GM21360 (cell line): ENCODE data around the gene MATR3.
"Not testable (repeated sequence)": the region's sequence is repeated elsewhere in the genome, so short reads cannot be mapped to it uniquely, and the experiment has no call there.

Experiments used
- ATAC-seq: cut with Tn5 transposase; IDR thresholded peaks from one replicate; pipeline ENCODE4 v1.9.1; 2021; ENCODE audit warnings: mild to moderate bottlenecking, moderate library complexity; ENCODE audit not compliant: unreplicated experiment

The MATR3 gene

DNA sequence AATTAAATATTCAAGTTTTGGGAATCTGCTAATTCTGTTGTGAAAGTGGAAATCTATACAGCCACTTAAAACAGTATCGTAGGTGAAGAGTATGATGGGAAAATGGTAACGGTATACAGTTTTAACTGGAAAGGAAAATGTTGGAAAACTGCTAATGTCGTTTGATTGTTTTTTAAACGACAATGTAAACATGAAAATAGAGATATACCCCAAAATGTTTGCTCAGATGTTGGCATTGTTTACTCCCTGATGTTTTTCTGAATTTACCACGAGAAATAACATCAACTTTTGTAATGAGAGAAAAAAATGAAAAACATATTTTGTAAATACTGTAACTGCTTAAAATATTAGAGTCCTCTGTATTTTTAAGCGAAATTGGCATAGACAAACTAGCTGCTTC, 2.7 kb downstream of the MATR3 start:
- ATAC-seq: no peak

DNA sequence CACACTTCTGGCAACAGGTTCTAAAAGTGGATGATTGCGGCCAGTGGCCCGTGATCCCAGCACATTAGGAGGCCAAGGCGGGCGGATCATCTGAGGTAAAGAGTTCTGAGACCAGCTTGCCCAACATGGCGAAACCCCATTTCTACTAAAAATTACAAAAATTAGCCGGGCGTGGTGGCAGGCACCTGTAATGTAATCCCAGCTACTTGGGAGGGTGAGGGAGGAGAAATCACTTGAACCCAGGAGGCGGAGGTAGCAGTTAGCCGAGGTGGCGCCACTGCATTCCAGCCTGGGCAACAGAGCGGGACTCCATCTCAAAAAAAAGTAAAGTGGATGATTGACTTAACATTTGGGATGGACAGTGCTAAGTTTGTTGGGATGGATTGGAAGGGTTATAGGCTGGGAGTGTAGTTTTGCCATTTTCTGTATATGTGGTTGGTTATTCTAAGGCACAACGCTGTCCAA, 3.4 kb downstream of the MATR3 start:
- ATAC-seq: no peak

DNA sequence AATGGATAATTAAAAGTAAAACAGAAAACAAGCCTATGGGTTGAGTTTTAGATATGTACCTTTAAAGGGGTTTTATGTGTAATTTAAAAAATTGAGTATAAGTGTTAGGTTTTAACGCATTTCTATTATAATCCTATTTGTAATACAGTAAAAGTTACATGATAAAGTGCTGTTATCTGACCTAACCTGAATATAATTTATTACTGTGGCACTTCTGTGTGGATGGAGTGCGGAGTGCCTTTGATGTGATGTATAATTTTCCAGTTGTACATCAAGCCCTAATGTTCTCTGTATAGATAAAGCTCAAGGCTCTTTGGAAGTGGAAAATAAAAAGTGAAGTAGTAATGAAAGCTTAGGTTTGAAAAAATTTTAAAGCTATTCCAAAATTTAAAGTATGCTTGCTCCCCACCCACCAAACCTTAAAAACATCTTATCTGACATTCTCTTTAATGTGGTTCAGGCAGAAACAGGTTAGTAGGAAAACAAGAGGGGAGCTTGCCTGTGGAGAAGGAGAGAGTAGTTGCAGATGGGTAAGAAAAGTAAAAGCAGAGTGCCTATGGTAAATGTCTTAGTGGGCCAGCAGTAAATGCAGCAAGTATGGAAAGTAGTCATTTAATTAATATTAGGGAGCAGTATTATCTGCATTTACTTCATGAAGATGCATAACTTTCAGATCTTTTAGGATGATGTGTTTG, 4.0 kb downstream of the MATR3 start:
- no peak for ATAC-seq

DNA sequence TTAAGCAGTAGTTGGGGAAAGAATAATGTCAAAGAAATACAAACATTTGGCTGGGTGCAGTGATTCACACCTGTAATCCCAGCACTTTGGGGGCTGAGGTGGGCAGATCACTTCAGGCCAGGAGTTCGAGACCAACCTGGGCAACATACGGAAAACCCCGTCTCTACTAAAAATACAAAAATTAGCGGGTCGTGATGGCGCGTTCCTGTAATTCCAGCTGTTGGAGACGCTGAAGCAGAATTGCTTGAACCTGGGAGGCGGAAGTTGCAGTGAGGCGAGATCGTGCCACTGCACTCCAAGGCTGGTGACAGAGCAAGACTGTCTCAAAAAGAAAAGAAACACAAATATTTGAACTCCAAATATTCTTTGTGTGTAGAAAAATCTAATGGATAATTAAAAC, 4.7 kb downstream of the MATR3 start:
- no peak for ATAC-seq

DNA sequence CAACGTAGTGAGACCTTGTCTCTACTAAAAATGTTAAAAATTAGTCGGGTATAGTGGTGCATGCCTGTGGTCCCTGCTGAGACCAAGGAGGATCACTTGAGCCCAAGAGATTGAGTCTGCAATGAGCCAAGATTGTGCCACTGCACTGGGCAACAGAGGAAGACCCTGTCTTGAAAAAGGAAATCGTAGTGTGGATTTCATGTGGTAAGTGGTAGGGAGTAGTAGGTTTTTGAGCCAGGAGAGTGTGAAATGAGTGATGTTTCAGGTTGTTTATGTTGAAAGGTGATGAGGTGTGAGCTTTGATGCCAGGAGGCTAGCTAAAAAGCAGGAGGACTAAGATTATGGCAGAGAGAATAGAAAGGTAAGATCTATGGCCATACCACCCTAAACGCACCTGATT, 5.9 kb downstream of the MATR3 start:
- ATAC-seq: no peak

DNA sequence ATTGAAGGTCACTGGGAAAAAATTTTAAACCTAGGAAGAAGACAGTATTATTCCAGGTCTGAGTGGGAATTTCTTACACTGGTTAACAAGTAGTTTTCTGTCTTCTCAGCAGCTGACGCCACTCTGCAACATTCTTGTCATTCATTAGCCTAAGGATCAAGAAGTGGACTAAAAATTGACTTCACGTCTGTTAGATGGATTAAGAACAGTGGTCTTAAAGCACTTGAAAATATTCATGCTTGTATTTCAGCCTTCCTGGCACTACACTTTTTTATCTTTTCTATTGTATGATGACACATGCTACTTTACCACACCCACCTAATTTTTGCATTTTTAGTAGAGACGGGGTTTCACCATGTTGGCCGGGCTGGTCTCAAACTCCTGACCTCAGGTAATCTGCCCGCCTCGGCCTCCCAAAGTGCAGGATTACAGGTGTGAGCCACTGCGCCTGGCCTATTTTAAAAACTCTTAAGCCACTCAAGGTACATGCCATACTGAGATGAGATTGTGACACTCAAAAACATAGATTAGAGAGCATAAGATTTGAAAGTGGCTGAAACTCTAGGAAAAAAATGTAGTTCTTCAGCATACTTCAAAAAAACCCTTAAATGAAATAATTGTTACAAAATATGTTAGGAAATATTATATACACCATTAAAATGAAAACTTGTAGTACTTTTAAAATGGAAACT, 8.4 kb downstream of the MATR3 start:
- no peak for ATAC-seq

DNA sequence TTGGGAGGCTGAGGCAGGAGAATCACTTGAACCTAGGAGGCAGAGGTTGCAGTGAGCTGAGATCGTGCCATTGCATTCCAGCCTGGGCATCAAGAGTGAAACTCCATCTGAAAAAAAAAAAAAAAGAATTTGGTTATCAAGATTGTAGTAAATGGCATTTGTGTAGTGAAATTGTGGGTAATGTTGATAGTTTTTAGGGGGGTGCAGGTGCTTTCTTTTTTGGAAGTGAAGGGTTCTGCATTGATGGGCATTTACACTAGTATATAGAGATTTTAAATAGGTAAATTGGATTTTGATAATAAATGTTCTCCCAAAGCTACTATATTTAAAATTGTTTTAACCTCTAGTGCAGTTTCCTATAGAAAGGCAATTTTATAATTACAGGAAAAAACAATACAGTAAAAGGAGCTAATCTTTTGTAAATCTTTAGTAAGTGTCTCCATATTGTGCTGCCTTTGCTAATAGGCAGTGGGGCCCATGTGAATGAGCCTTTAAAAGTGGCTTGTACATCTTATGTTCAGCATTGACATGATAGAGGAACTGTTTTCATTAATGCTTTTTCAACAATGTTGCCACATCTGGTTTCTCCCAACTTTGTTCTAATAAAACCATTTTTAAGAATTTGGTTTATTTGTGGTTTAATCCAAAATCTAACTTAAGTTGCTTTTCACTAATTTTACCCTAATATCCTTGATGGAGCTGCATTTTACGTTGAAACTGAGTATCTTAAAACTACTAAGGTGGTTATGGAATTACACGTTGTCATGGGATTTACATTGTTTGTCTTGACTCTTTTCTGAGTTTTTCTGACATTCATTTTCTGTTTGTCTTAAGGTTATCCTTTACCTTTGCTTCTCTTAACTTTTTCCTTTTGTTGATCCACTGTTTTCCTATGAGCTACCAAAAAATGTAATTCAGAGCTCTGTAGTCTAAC, 11.1 kb downstream of the MATR3 start:
- ATAC-seq: no peak

DNA sequence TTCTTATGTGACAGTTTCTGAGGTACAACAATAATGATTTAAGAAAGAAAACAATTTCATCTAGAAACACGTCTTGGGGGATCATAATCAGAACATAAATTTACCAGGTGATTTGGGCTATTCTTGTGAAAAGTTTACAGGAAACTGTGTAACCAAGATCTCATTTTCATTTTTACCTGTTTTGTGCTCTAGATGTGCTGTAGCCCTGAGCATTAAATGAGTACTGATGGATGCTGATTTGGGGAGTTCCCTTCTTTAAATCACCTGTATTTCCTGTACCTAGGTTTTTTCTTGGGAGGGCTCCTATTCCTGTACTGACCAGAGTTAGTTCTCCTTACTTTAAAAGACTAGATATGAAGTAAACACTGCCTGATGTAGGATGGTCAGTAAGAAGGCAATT, 12.7 kb downstream of the MATR3 start:
- no peak for ATAC-seq

DNA sequence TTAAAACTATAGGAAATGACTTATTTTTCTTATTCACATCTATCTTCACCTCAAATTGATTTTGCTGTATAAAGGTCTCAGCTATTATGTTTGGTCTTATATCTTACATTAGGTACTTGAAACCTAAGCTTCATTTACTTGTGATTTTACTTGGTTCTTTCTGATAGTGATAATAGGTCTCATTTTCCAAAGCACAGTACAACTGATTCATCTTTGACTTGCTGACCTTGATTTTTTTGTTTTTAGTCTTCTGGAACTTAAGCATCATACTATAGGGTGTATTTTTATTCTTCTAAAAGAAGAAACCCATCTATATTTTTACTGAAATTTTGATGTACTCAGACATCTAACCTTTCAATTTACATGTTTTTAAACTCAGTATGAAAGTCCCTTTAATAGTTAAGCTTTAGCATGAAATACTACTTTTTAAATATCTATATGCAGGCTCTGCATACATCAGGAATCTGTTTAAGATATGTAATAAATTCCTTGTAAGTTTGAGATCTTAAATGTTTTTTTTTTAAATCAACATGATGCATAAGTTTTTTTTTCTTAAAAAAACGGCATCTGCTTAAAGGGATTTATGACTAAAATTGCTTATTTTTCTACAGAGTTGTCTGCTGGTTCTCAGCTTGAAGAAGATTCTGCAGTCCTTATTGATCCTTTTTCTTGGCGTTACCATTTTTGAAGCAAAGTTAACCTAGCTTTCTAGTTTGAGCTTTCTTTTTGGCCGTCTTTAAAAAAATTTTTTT, 13.3 kb downstream of the MATR3 start:
- no peak for ATAC-seq

DNA sequence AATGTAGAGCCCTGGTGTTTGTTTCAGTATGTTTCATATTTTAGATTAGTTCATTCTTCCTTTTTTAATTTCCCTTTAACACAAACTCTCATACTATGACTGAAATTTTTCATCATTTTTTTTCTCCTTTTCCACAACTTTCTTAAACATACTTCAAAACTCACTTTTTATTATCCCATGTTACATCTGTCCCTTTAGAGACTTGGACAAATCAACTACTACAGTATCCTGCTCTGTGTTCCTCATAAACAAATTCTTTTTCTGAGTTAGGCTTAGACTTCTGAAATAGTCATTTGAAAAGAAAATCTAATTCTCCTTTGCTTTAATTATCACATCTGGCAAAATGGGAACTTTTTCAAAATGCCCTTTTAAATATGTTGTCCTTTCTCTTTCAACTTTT, 15.3 kb downstream of the MATR3 start:
- ATAC-seq: no peak

DNA sequence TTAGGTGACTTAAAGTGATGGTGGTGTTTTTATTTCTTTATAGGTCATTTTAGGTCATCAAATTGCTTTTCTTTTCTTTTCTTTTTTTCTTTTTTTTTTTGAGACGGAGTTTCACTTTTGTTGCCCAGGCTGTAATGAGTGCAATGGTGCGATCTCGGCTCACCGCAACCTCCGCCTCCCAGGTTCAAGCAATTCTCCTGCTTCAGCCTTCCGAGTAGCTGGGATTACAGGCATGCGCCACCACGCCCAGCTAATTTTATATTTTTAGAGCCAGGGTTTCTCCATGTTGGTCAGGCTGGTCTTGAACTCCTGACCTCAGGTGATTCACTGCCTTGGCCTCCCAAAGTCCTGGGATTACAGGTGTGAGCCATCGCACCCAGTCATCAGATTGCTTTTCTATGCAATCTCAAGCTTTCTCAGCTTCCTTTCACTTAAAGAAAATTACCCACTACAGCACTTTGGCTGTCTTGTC, 17.2 kb downstream of the MATR3 start:
- ATAC-seq: not testable (repeated sequence)

DNA sequence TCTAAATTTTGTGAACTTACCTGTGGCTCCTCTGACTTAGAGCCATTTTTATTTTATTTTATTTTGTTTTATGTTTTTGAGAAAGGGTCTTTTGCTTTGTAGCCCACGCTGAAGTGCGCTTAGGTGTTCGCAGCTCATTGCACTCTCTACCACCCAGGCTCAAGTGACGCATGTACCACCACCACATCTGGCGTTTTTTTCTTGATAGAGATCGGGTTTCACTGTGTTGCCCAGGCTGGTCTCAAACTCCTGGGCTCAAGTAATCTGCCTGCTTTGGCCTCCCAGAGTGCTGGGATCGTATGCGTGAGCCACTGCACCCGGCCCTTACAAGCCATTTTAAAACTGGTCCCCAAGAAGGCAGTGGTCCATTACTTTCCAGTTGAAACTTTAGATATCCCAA, 18.5 kb downstream of the MATR3 start:
- ATAC-seq: no peak

DNA sequence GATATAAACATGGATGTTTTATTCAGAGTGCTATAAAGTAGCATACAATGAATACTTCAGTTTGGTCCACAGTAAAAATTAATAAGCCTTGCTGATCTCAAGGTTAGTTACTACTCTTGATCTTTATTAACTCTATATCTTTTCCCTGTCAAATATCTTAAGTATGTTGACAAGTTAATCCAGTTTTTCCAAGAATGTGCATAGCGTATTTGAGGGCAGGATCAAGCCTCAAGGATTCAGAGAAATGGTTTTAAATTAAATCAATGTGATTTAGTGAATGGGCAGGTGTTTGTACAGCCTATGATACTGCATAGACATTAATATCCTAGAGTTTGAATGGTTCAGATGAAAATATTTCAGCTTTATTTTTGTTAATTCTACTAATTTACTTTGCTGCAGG, 20.7 kb downstream of the MATR3 start:
- no peak for ATAC-seq

DNA sequence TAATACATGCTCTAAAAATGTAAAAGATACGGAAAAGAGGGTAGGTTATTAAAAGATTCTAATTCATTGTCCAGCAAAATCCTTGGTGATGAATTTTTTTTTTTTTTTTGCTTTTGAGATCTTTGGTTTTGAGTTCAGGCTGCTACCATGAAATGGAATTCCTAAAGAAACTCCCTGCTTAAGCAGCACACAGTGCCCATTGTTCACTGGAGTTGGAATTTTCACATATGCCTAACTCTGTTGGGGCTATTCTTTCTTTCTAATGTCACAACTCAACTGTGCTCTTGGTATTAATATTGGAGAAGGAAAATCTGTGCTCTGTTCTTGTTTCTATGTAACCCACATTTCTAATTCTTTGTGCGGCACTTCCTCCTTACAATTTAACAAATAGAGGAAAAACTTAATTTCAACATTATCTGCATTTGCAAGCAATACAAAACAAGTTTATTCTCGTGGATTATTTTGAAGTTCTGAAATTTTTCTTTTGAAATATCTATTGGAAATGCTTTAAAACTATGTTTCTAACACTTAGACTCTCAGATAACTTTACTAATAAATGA, 21.6 kb downstream of the MATR3 start:
- ATAC-seq: no peak

DNA sequence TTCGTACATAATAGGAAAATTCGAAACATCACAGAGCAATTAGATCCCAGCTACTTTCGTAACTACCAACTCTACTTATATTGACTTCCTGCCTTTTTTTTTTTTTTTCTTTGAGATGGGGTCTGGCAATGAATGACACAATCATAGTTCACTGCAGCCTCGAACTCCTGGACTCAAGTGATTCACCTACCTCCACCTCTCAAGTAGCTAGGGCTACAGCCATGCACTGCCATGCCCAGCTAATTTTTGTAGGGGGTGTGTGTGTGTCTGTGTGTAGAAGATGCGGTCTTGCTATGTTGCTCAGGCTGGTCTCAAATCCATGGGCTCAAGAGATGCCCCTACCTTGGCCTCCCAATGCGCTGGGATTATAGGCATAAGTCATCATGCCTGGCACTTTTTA, 42.3 kb downstream of the MATR3 start:
- ATAC-seq: no peak

DNA sequence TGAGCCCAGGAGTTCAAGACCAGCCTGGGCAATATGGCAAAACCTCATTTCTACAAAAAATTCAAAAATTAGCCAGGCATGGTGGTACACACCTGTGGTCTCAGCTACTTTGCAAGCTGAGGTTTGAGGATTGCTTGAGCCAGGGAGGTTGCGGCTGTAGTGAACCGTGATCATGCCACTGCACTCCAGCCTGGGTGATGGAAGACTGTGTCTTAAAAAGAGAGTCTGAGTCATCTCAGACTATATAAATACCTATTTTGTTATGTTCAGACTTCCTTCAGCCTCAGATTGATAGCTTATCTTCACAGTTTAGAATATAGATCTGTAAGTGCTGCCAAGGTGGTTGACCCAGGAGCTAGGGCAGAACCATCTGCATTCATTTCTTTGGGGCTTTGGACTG, 46.5 kb downstream of the MATR3 start:
- no peak for ATAC-seq

DNA sequence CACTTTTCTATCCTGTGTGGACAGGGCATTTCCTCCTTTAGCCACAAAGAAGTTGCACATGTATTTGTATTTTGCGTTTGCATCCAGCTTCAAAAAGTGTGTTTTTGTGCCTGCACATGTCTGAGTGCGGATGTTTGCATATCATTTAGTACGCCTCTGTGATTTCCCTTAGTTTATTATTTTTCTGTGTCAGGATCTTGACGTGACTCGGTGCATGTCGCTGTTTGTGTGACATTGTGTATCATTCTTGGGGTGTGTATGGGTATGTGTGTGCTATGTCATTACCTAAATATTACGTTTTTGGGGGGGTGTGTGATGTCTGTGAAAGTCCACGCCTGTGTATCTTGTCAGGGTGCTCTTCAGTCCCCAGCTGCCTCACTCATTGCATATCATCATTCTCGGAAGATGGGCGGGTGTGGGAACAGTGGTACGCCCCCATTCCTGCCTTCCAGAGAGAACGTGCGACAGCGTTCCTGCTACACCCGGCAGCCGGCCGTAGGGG, 47.7 kb downstream of the MATR3 start:
- ATAC-seq: no peak

DNA sequence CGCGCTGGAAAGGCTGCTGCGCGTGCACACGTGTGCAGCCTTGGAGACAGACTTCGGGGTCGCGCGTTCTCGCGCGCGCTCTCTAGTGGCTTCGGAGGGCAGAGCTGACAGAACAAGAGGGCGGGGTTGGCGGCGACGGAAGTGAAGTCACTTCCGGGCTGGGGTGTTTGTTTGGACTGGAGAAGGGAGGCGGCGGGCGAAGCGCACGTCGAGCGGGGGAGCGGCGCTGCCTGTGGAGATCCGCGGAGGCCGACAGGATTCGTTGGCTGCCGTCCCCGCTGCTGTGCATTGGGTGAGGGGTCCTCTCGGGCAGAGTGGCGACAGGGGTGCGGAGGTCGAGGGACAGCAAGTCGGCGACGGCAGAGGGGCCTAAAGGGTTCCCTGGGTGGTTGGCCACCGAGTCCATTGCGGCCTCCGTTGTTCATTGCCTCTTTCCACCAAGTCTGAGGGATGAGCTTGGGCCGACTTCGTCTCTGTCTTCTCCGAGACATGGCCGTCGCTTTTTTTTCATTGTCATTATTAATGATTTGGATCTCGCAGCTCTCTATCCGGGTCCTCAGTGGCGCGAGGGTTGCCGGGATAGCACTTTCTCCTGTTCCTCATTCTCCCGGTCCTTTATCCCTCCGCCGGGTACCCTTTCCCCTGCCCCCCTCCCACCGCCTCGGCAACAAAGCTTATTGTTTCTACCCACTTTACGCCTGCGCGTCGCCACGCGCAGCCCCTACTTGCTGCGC, 48.3 kb downstream of the MATR3 start, which contains the start of gene PAIP2:
Gene PAIP2 (plus strand): TSS at position 166 of the 734 bp plus-strand sequence. CDS start 21,931 bp downstream, outside the sequence.
- peak; percentile 86 for ATAC-seq

DNA sequence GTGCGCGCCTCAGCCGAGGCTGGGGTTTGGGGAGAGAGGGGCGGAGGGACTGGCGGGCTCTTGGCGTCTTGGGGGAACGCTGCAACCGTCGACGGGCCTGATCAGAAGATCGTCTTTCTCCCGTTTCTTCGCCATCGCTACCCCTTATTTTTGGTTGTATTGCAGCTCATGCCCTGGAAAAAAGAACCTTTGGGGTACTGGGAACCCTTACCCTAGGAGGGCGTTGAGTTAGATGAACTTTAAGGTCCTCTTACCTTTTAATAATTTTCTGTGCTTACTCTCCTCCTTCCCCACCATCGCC, 48.8 kb downstream of the MATR3 start:
- ATAC-seq: peak; percentile 40

DNA sequence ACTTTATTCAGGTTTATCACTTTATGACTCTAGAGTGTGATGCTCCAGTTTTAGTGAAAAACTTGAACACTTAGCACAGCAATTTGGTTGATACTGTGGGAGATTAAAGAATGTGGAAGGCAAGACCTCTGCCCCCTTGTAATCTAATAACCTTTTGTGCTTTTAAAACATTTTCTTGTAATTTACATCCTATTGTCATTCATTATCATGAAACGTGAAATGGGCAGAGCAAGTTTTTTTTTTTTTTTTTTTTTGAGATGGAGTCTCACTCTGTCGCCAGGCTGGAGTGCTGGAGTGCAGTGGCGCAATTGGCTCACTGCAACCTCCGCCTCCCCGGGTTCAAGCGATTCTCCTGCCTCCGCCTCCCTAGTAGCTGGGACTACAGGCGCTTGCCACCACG, 49.9 kb downstream of the MATR3 start:
- no peak for ATAC-seq
